Measurements from ENCODE around the gene SUPT7L.

Gene SUPT7L

GRCh38 chr2:27653397-27653796, 10.0 kb downstream of the SUPT7L start:
- H2AFZ ChIP-seq (ENCODE audit: low read depth, low read length), result no peak overlapping the region
- H3K79me2 ChIP-seq (ENCODE audit: low read length), result no peaks in the 10 kb centered on the region; the same call in 1 of the 2 replicates
- H3K4me2 ChIP-seq (ENCODE audit: low read length), result no peak overlapping the region
- no peaks in the 10 kb centered on the region for H3K9me3 ChIP-seq (ENCODE audit: insufficient read depth, low read length)
- H3K4me1 ChIP-seq (ENCODE audit: low read length), result peaks cover 5% of the 10 kb centered on the region; the same call in 1 of the 2 replicates
- no peak overlapping the region for H3K27ac ChIP-seq (ENCODE audit: low read length)
- H3K9ac ChIP-seq (ENCODE audit: low read length), result no peak overlapping the region
- H3K36me3 ChIP-seq (replicated peaks; ENCODE audit: low read depth, low read length), result peaks cover 66% of the 10 kb centered on the region
- TF ChIP-seq EZH2phosphoT487 (IDR thresholded peaks at IDR 0.05; ENCODE audit: low read depth) (no peak), CTCF (IDR thresholded peaks at IDR 0.05; ENCODE audit: low read depth, low read length) (no peak)
- H4K20me1 ChIP-seq (ENCODE audit: insufficient read depth, low read length), result no peaks in the 10 kb centered on the region; the same call in 1 of the 2 replicates
- no peak overlapping the region for H3K4me3 ChIP-seq (ENCODE audit: low read length)
- no peaks in the 10 kb centered on the region for H3K27me3 ChIP-seq (ENCODE audit: low read depth, low read length)

- H3K9me3 ChIP-seq (ENCODE audit: insufficient read depth, low read length), result no peaks in the 10 kb centered on the region
- TF ChIP-seq CTCF (IDR thresholded peaks at IDR 0.05; ENCODE audit: low read depth, low read length), result no peak
- TF ChIP-seq EZH2phosphoT487 (IDR thresholded peaks at IDR 0.05; ENCODE audit: low read depth), result no peak
- no peak overlapping the region for H3K27ac ChIP-seq (ENCODE audit: low read length)
- H3K79me2 ChIP-seq (ENCODE audit: low read length), result no peaks in the 10 kb centered on the region; the same call in 1 of the 2 replicates
- H3K36me3 ChIP-seq (replicated peaks; ENCODE audit: low read depth, low read length), result peaks cover 68% of the 10 kb centered on the region
- peaks cover 5% of the 10 kb centered on the region; the same call in 1 of the 2 replicates for H3K4me1 ChIP-seq (ENCODE audit: low read length)
- H3K4me3 ChIP-seq (ENCODE audit: low read length), result no peak overlapping the region
- H4K20me1 ChIP-seq (ENCODE audit: insufficient read depth, low read length), result no peaks in the 10 kb centered on the region; the same call in 1 of the 2 replicates
- H3K4me2 ChIP-seq (ENCODE audit: low read length), result no peak overlapping the region
- no peaks in the 10 kb centered on the region for H3K27me3 ChIP-seq (ENCODE audit: low read depth, low read length)
- H2AFZ ChIP-seq (ENCODE audit: low read depth, low read length), result no peak overlapping the region
- H3K9ac ChIP-seq (ENCODE audit: low read length), result no peak overlapping the region
Observed at GRCh38 chr2:27652790-27653189, 10.6 kb downstream of the SUPT7L start.

- Histone ChIP-seq H3K36me3 (replicated peaks; ENCODE audit: low read depth, low read length) (peaks cover 69% of the 10 kb centered on the region), H3K9me3 (ENCODE audit: insufficient read depth, low read length) (no peaks in the 10 kb centered on the region), H3K4me2 (ENCODE audit: low read length) (no peak overlapping the region), H3K4me1 (ENCODE audit: low read length) (peaks cover 5% of the 10 kb centered on the region; the same call in 1 of the 2 replicates), H3K4me3 (ENCODE audit: low read length) (no peak overlapping the region), H3K9ac (ENCODE audit: low read length) (no peak overlapping the region), H3K27ac (ENCODE audit: low read length) (no peak overlapping the region), H2AFZ (ENCODE audit: low read depth, low read length) (no peak overlapping the region), H3K27me3 (ENCODE audit: low read depth, low read length) (no peaks in the 10 kb centered on the region), H3K79me2 (ENCODE audit: low read length) (no peaks in the 10 kb centered on the region; the same call in 1 of the 2 replicates), H4K20me1 (ENCODE audit: insufficient read depth, low read length) (no peaks in the 10 kb centered on the region; the same call in 1 of the 2 replicates)
- no peak for TF ChIP-seq CTCF (IDR thresholded peaks at IDR 0.05; ENCODE audit: low read depth, low read length)
- no peak for TF ChIP-seq EZH2phosphoT487 (IDR thresholded peaks at IDR 0.05; ENCODE audit: low read depth)
Observed at GRCh38 chr2:27652341-27652740, 11.1 kb downstream of the SUPT7L start.

GRCh38 chr2:27651056-27651455, 12.4 kb downstream of the SUPT7L start:
- peaks cover 5% of the 10 kb centered on the region; the same call in 1 of the 2 replicates for H3K4me1 ChIP-seq (ENCODE audit: low read length)
- no peaks in the 10 kb centered on the region for H3K9me3 ChIP-seq (ENCODE audit: insufficient read depth, low read length)
- no peaks in the 10 kb centered on the region for H3K27me3 ChIP-seq (ENCODE audit: low read depth, low read length)
- TF ChIP-seq CTCF (IDR thresholded peaks at IDR 0.05; ENCODE audit: low read depth, low read length) (no peak), EZH2phosphoT487 (IDR thresholded peaks at IDR 0.05; ENCODE audit: low read depth) (no peak)
- H3K79me2 ChIP-seq (ENCODE audit: low read length), result no peaks in the 10 kb centered on the region; the same call in 1 of the 2 replicates
- H2AFZ ChIP-seq (ENCODE audit: low read depth, low read length), result no peak overlapping the region
- H3K36me3 ChIP-seq (replicated peaks; ENCODE audit: low read depth, low read length), result peaks cover 62% of the 10 kb centered on the region
- no peak overlapping the region for H3K4me3 ChIP-seq (ENCODE audit: low read length)
- no peak overlapping the region for H3K9ac ChIP-seq (ENCODE audit: low read length)
- H3K4me2 ChIP-seq (ENCODE audit: low read length), result no peak overlapping the region
- no peaks in the 10 kb centered on the region; the same call in 1 of the 2 replicates for H4K20me1 ChIP-seq (ENCODE audit: insufficient read depth, low read length)
- no peak overlapping the region for H3K27ac ChIP-seq (ENCODE audit: low read length)
